RWPE1 (cell line): Measurements from ENCODE around the gene OOSP1.

Experiments
- CTCF ChIA-PET: fragments of 350-600 bp; sonication (Branson Sonifier 250); formaldehyde crosslinking; extraction: SDS; loops from one replicate; lab custom pipeline; 2021; lab: Yijun Ruan, JAX
- POLR2A ChIA-PET: fragments of 400-600 bp; formaldehyde crosslinking; extraction: SDS; loops from one replicate; lab custom pipeline; 2020; ENCODE audit warnings: antibody characterized with exemption; ENCODE audit not compliant: low non-redundant PET; lab: Yijun Ruan, JAX
- DNase-seq: peaks from one replicate; pipeline ENCODE4 v3.0.0; 2012; ENCODE audit warnings: low spot score
- H3K27ac ChIP-seq: fragments of 450-650 bp; 2 replicates; pipeline ENCODE4 v1.5.1; 2017
- CTCF ChIP-seq: fragments of 450-650 bp; conservative IDR thresholded peaks from 2 replicates; pipeline ENCODE4 v1.5.1; 2017; ENCODE audit warnings: low read depth, mild to moderate bottlenecking

OOSP1 gene

GRCh38 chr11:59938132-59938531 lies at the start of gene OOSP1:
TSS of gene OOSP1 (plus strand) at chr11:59938432. CDS start at chr11:59938455, 23 bp downstream.
- H3K27ac ChIP-seq = no peak within 1 kb of the TSS
- DNase-seq = no peak
- CTCF ChIA-PET = no interaction called here
- TF ChIP-seq CTCF = no peak
- POLR2A ChIA-PET = no interaction called here

GRCh38 chr11:59891781-59892181 lies 46.5 kb upstream of the OOSP1 start:
- CTCF ChIA-PET = no interaction called here
- no peak for TF ChIP-seq CTCF
- no peak overlapping the region for H3K27ac ChIP-seq
- POLR2A ChIA-PET = no interaction called here
- DNase-seq = no peak

GRCh38 chr11:59894616-59895015 lies 43.6 kb upstream of the OOSP1 start:
- no peak for DNase-seq
- ChIA-PET POLR2A (interaction anchor here (0.6 kb wide), 1 partner anchor 717 kb away, joined by 7 read pairs; no protein-coding TSS in a partner anchor), CTCF (interaction anchor here (0.6 kb wide), 1 partner anchor 337 kb away, joined by 3 read pairs; no protein-coding TSS in a partner anchor)
- no peak overlapping the region for H3K27ac ChIP-seq
- no peak for TF ChIP-seq CTCF

- ChIA-PET POLR2A (no interaction called here), CTCF (interaction anchor here (0.7 kb wide), 1 partner anchor 76 kb away, joined by 3 read pairs; no protein-coding TSS in a partner anchor)
- no peak for DNase-seq
- no peak for TF ChIP-seq CTCF
- no peak overlapping the region for H3K27ac ChIP-seq
Observed at GRCh38 chr11:59898046-59898445, 40.2 kb upstream of the OOSP1 start.

GRCh38 chr11:59898650-59899049 lies 39.6 kb upstream of the OOSP1 start:
- POLR2A ChIA-PET = no interaction called here
- no peak for TF ChIP-seq CTCF
- DNase-seq = no peak
- CTCF ChIA-PET = no interaction called here
- no peak overlapping the region for H3K27ac ChIP-seq

GRCh38 chr11:59899532-59899931 lies 38.7 kb upstream of the OOSP1 start:
- DNase-seq = no peak
- CTCF ChIA-PET = interaction anchor here (0.9 kb wide), 1 partner anchor 43 kb away, joined by 3 read pairs; no protein-coding TSS in a partner anchor

More at GRCh38 chr11:59899532-59899931, 38.7 kb upstream of the OOSP1 start:
- no peak overlapping the region for H3K27ac ChIP-seq
- POLR2A ChIA-PET = no interaction called here
- TF ChIP-seq CTCF = no peak
